GM23338 (cell line): ENCODE measurements around the gene PPP2R5D. TPM values are rescaled to one million over a fixed set of nuclear protein-coding genes. Genes with fewer than 3 reads are reported as not detected.
"Not testable (repeated sequence)": the region's sequence is repeated elsewhere in the genome, so short reads cannot be mapped to it uniquely, and the experiment has no call there.

Experiments
- ATAC-seq: fragments of 200-7000 bp; cut with Tn5 transposase; 3 replicates; pipeline ENCODE4 v1.9.1; 2020
- DNase-seq: peaks from one replicate; pipeline ENCODE4 v3.0.0-alpha.2; 2015; ENCODE audit warnings: low spot score
- H2AFZ ChIP-seq: fragments of 200-600 bp; sonication (generic); 2 replicates; pipeline ENCODE4 v1.8.0; 2016; ENCODE audit warnings: antibody characterized with exemption, mild to moderate bottlenecking, moderate library complexity
- H3F3A ChIP-seq: fragments of 200-600 bp; sonication (generic); replicated peaks from 2 replicates; pipeline ENCODE4 v1.8.0; 2017; ENCODE audit warnings: antibody characterized with exemption, mixed run types, low read depth
- H3K27ac ChIP-seq: fragments of 200-600 bp; sonication (generic); 2 replicates; pipeline ENCODE4 v1.6.1; 2016; ENCODE audit warnings: low read depth
- H3K27me3 ChIP-seq: fragments of 200-600 bp; sonication (generic); 2 replicates; pipeline ENCODE4 v1.8.0; 2016; ENCODE audit warnings: mild to moderate bottlenecking, mixed run types, moderate library complexity; ENCODE audit not compliant: insufficient read depth
- H3K36me3 ChIP-seq: fragments of 200-600 bp; sonication (generic); 2 replicates; pipeline ENCODE4 v1.8.0; 2016; ENCODE audit warnings: mild to moderate bottlenecking; ENCODE audit not compliant: insufficient read depth
- H3K4me1 ChIP-seq: fragments of 200-600 bp; sonication (generic); 2 replicates; pipeline ENCODE4 v1.8.0; 2016; ENCODE audit warnings: mild to moderate bottlenecking, moderate library complexity; ENCODE audit not compliant: insufficient read depth
- H3K4me2 ChIP-seq: fragments of 200-600 bp; sonication (generic); 2 replicates; pipeline ENCODE4 v1.7.1; 2017; ENCODE audit warnings: mixed run types
- H3K4me3 ChIP-seq: fragments of 200-600 bp; sonication (generic); 2 replicates; pipeline ENCODE4 v1.6.1; 2016; ENCODE audit warnings: mixed run types
- H3K79me2 ChIP-seq: fragments of 200-600 bp; sonication (generic); replicated peaks from 2 replicates; pipeline ENCODE4 v1.8.0; 2017; ENCODE audit warnings: mild to moderate bottlenecking; ENCODE audit not compliant: insufficient read depth
- H3K9me2 ChIP-seq: fragments of 200-600 bp; sonication (generic); 2 replicates; pipeline ENCODE4 v1.8.0; 2017; ENCODE audit not compliant: insufficient read depth
- H4K20me1 ChIP-seq: fragments of 200-600 bp; sonication (generic); replicated peaks from 2 replicates; pipeline ENCODE4 v1.8.0; 2017; ENCODE audit warnings: mild to moderate bottlenecking; ENCODE audit not compliant: insufficient read depth
- H3K27ac Mint-ChIP-seq: 2 replicates; pipeline ENCODE4 v1.8.0; 2020; ENCODE audit warnings: inconsistent platforms, mild to moderate bottlenecking, moderate library complexity, mixed read lengths
- H3K27me3 Mint-ChIP-seq: 3 replicates; pipeline ENCODE4 v1.8.0; 2022; ENCODE audit warnings: low read depth, mild to moderate bottlenecking, moderate library complexity, mixed read lengths, inconsistent platforms; ENCODE audit not compliant: insufficient read depth, poor library complexity
- H3K36me3 Mint-ChIP-seq: 3 replicates; pipeline ENCODE4 v1.8.0; 2021; ENCODE audit warnings: low read depth, mild to moderate bottlenecking, inconsistent platforms, moderate library complexity, mixed read lengths
- H3K4me1 Mint-ChIP-seq: 3 replicates; pipeline ENCODE4 v1.8.0; 2020; ENCODE audit warnings: mild to moderate bottlenecking, inconsistent platforms, mixed read lengths
- H3K4me3 Mint-ChIP-seq: 3 replicates; pipeline ENCODE4 v1.8.0; 2021; ENCODE audit warnings: moderate library complexity, mild to moderate bottlenecking, inconsistent platforms, mixed read lengths
- H3K9me3 Mint-ChIP-seq: 3 replicates; pipeline ENCODE4 v1.8.0; 2020; ENCODE audit warnings: moderate library complexity, mild to moderate bottlenecking, inconsistent platforms, mixed read lengths
- CREB1 ChIP-seq: fragments of 250-450 bp; sonication (Bioruptor Pico); IDR thresholded peaks from 2 replicates; pipeline ENCODE4 v1.5.0; 2020; ENCODE audit warnings: low read depth, mild to moderate bottlenecking, moderate library complexity
- CTCF ChIP-seq, 2 experiments: fragments of 200-600 bp in 1 of 2; sonication (generic) in 1 of 2; conservative IDR thresholded peaks; 2 replicates each; pipeline versions ENCODE4 v1.5.1 to v1.6.1; 2016 to 2017; ENCODE audit warnings: antibody characterized with exemption in 2 of 2, low read depth in 2 of 2, mild to moderate bottlenecking in 2 of 2, moderate library complexity in 1 of 2
- ETS1 ChIP-seq: IDR thresholded peaks from 2 replicates; pipeline ENCODE4 v1.6.1; 2016; ENCODE audit warnings: antibody characterized with exemption
- NANOG ChIP-seq: IDR thresholded peaks from 2 replicates; pipeline ENCODE4 v1.6.1; 2016; ENCODE audit warnings: antibody characterized with exemption, borderline replicate concordance
- REST ChIP-seq: IDR thresholded peaks from one replicate; pipeline ENCODE4 v1.6.1; 2018; ENCODE audit warnings: antibody characterized with exemption; ENCODE audit not compliant: unreplicated experiment
- STAT1 ChIP-seq: IDR thresholded peaks from one replicate; pipeline ENCODE4 v1.6.1; 2016; ENCODE audit warnings: antibody characterized with exemption; ENCODE audit not compliant: unreplicated experiment
- ZNF462 ChIP-seq: fragments of 250-450 bp; sonication (Bioruptor Pico); IDR thresholded peaks from 2 replicates; pipeline ENCODE4 v1.5.0; 2020; ENCODE audit warnings: mild to moderate bottlenecking, moderate library complexity
- polyA plus RNA-seq: library from polyadenylated mRNA; unstranded; fragments of >200 nt; fragmentation: Nextera tagmentation; extraction: Ambion mirVana; gene quantifications from 2 replicates; pipeline ENCODE4 v1.2.1, GENCODE V29; 2016
- total RNA-seq: library from RNA; depleted of rRNA; stranded (reverse); fragments of >200 nt; shearing (Covaris generic); gene quantifications from 2 replicates; pipeline ENCODE4 v1.2.3, GENCODE V29; 2014

The PPP2R5D gene
- total and polyA plus RNA-seq, 2 experiments from 2014 or later = 20.0 to 55.3 TPM

- TF ChIP-seq ZNF462 (CRISPR knock-in tag) (no peak), ETS1 (no peak)
Measured at GRCh38 chr6:42940493-42941045, 43.8 kb upstream of the PPP2R5D start (continued).

GRCh38 chr6:42941356-42941755 is 43.0 kb upstream of the PPP2R5D start:
- not testable (repeated sequence) for ATAC-seq

GRCh38 chr6:42942444-42942843 is 41.9 kb upstream of the PPP2R5D start:
- Mint-ChIP-seq H3K4me3 (no peak overlapping the region), H3K27ac (no peak overlapping the region), H3K9me3 (no peaks in the 10 kb centered on the region), H3K27me3 (peaks cover 16% of the 10 kb centered on the region), H3K36me3 (peaks cover 45% of the 10 kb centered on the region), H3K4me1 (peaks cover 16% of the 10 kb centered on the region)
- Histone ChIP-seq H3K4me2 (no peak overlapping the region), H3K27ac (peak overlapping the region; percentile 66), H4K20me1 (no peaks in the 10 kb centered on the region; the same call in 1 of the 2 replicates), H3F3A (no peaks in the 10 kb centered on the region), H3K27me3 (no peaks in the 10 kb centered on the region), H3K79me2 (no peaks in the 10 kb centered on the region), H2AFZ (no peak overlapping the region), H3K9me2 (no peaks in the 10 kb centered on the region), H3K4me3 (no peak overlapping the region), H3K36me3 (no peaks in the 10 kb centered on the region), H3K4me1 (no peaks in the 10 kb centered on the region)
- peak; percentile 19; the same call in 2 of the 3 replicates for ATAC-seq
- no peak for DNase-seq
- TF ChIP-seq STAT1 (no peak), NANOG (no peak), CTCF (conservative IDR thresholded peaks at IDR 0.05; ENCODE audit: low read depth in 2 of 2) (no peak), CREB1 (CRISPR knock-in tag) (no peak), REST (no peak)

More at GRCh38 chr6:42941356-42941755, 43.0 kb upstream of the PPP2R5D start:
- H3K4me3 Mint-ChIP-seq, H3K4me1 ChIP-seq, H4K20me1 ChIP-seq, H3K36me3 ChIP-seq, H3F3A ChIP-seq, H3K4me3 ChIP-seq, H2AFZ ChIP-seq, H3K27me3 ChIP-seq, H3K27ac ChIP-seq, H3K27ac Mint-ChIP-seq, H3K9me3 Mint-ChIP-seq, DNase-seq, H3K79me2 ChIP-seq, H3K9me2 ChIP-seq, H3K4me2 ChIP-seq: not testable (repeated sequence)
- Mint-ChIP-seq H3K27me3 (peaks cover 16% of the 10 kb centered on the region), H3K4me1 (peaks cover 16% of the 10 kb centered on the region), H3K36me3 (peaks cover 56% of the 10 kb centered on the region)
